K562 (cell line): ENCODE measurements around the gene IL7R. TPM values are rescaled to one million over a fixed set of nuclear protein-coding genes. Genes with fewer than 3 reads are reported as not detected.

Experiments
- ATAC-seq: fragments of 200-7000 bp; cut with Tn5 transposase; 3 replicates; pipeline ENCODE4 v1.9.1; 2020; ENCODE audit warnings: moderate library complexity
- BruUV-seq: library from RNA; stranded (reverse); fragments of 400-500 nt; replicated peaks from 2 replicates; lab custom pipeline; 2021; lab: Mats Ljungman, UMichigan
- CTCF ChIA-PET: fragments of 300-600 bp; formaldehyde crosslinking; extraction: SDS; loops from one replicate; lab custom pipeline; 2021; ENCODE audit warnings: low intra/inter-chr PET ratio; lab: Yijun Ruan, JAX
- POLR2A ChIA-PET: fragments of 300-600, 350-650 bp; sonication (Branson Sonifier 250); formaldehyde crosslinking; extraction: SDS; loops from one replicate; lab custom pipeline; 2021; ENCODE audit warnings: antibody characterized with exemption, inconsistent platforms; lab: Yijun Ruan, JAX
- DNase-seq, 4 experiments: peaks; one replicate each; pipeline versions ENCODE4 v3.0.0 to v3.0.0-alpha.2; 2011 to 2018; ENCODE audit warnings: low spot score in 3 of 4, mixed read lengths in 3 of 4; ENCODE audit errors: extremely low read depth in 1 of 4
- FAIRE-seq: peaks from 2 replicates; lab custom pipeline; 2011; peaks lifted over from hg19 to GRCh38; lab: Jason Lieb, UNC
- H2AFZ ChIP-seq: 2 replicates; pipeline ENCODE4 v1.6.0; 2011; ENCODE audit warnings: low read depth, low read length, control low read depth, inconsistent platforms
- H3K27ac ChIP-seq: fragments of 200-600 bp; 3 replicates; pipeline ENCODE4 v1.8.0; 2011; ENCODE audit warnings: low read depth, mild to moderate bottlenecking, control low read depth, inconsistent platforms, low read length, moderate library complexity, mixed read lengths; ENCODE audit errors: extremely low read depth
- H3K27me3 ChIP-seq, 2 experiments: fragments of 300-600 bp in 1 of 2; 2 replicates in 1 of 2; 3 replicates in 1 of 2; pipeline versions ENCODE4 v1.6.0 to v1.8.0; 2011; ENCODE audit warnings: inconsistent platforms in 2 of 2, low read length in 2 of 2, mild to moderate bottlenecking in 1 of 2, mixed read lengths in 1 of 2, moderate library complexity in 1 of 2; ENCODE audit not compliant: control insufficient read depth in 2 of 2, insufficient read depth in 2 of 2
- H3K36me3 ChIP-seq: fragments of 300-600 bp; 3 replicates; pipeline ENCODE4 v1.8.0; 2011; ENCODE audit warnings: mild to moderate bottlenecking, low read length, inconsistent platforms; ENCODE audit not compliant: control insufficient read depth, insufficient read depth
- H3K4me1 ChIP-seq, 2 experiments: fragments of 200-600 bp in 1 of 2; replicated peaks in 1 of 2; 2 replicates in 1 of 2; 3 replicates in 1 of 2; pipeline versions ENCODE4 v1.5.1 to v1.8.0; 2011; ENCODE audit warnings: inconsistent platforms in 2 of 2, low read length in 2 of 2, mild to moderate bottlenecking in 1 of 2, mixed read lengths in 1 of 2, moderate library complexity in 1 of 2; ENCODE audit not compliant: control insufficient read depth in 2 of 2, insufficient read depth in 2 of 2
- H3K4me2 ChIP-seq: 2 replicates; pipeline ENCODE4 v1.6.1; 2011; ENCODE audit warnings: low read length, control low read depth, inconsistent platforms, mixed read lengths; ENCODE audit not compliant: insufficient read depth
- H3K4me3 ChIP-seq: fragments of 200-600 bp; sonication (generic), shearing (Covaris generic); 2 replicates; pipeline ENCODE4 v1.5.1; 2016; ENCODE audit warnings: control low read depth, inconsistent platforms
- H3K79me2 ChIP-seq: fragments of 200-600 bp; 3 replicates; pipeline ENCODE4 v1.8.0; 2011; ENCODE audit warnings: low read length, inconsistent platforms; ENCODE audit not compliant: control insufficient read depth, insufficient read depth
- H3K9ac ChIP-seq, 2 experiments: 2 replicates each; pipeline versions ENCODE4 v1.6.0 to v1.6.1; 2011; ENCODE audit warnings: low read depth in 2 of 2, low read length in 2 of 2, control low read depth in 1 of 2, inconsistent platforms in 1 of 2, mild to moderate bottlenecking in 1 of 2, mixed read lengths in 1 of 2; ENCODE audit not compliant: insufficient read depth in 1 of 2
- H3K9me1 ChIP-seq: one replicate; pipeline ENCODE4 v1.6.0; 2011; ENCODE audit warnings: inconsistent platforms, mild to moderate bottlenecking, low read length, moderate library complexity; ENCODE audit not compliant: control insufficient read depth, insufficient read depth
- H3K9me3 ChIP-seq: replicated peaks from 2 replicates; pipeline ENCODE4 v1.5.1; 2011; ENCODE audit warnings: low read depth, low read length, inconsistent platforms; ENCODE audit not compliant: control insufficient read depth, insufficient read depth
- H4K20me1 ChIP-seq: replicated peaks from 2 replicates; pipeline ENCODE4 v1.6.1; 2011; ENCODE audit warnings: low read length, inconsistent platforms, mixed read lengths; ENCODE audit not compliant: control insufficient read depth, insufficient read depth
- BRD4 ChIP-seq: fragments of 200-600 bp; sonication (generic); IDR thresholded peaks from 2 replicates; pipeline ENCODE4 v1.6.1; 2017; ENCODE audit warnings: inconsistent platforms
- JUNB ChIP-seq: fragments of 450-650 bp; formaldehyde crosslinking; conservative IDR thresholded peaks from 2 replicates; pipeline ENCODE4 v1.4.0; 2020; ENCODE audit warnings: mild to moderate bottlenecking
- SREBF1 ChIP-seq: fragments of 150-350 bp; IDR thresholded peaks from 2 replicates; pipeline ENCODE4 v1.6.1; 2014; ENCODE audit warnings: antibody characterized with exemption, low read depth, low read length, borderline replicate concordance
- YBX1 ChIP-seq: fragments of 450-650 bp; IDR thresholded peaks from 2 replicates; pipeline ENCODE4 v1.7.1; 2016; ENCODE audit warnings: mild to moderate bottlenecking
- WGBS: fragments of 100-300 bp; shearing (Covaris generic); methylation state at CpG from one replicate; pipeline ENCODE4 v1.1.6; 2016; ENCODE audit warnings: low coverage, mixed read lengths; ENCODE audit not compliant: insufficient coverage; ENCODE audit errors: missing lambda C conversion rate; 5-methylcytosine and 5-hydroxymethylcytosine counted together
- in situ Hi-C: fragments of 300-500 bp; cut with MboI; formaldehyde crosslinking; loops from 4 replicates; pipeline ENCODE4 v1.15.0; 2018; ENCODE audit warnings: inconsistent platforms, mixed read lengths
- intact Hi-C: fragments of 100-400 bp; cut with micrococcal nuclease; formaldehyde crosslinking; loops from 2 replicates; pipeline ENCODE4 v1.14.2; 2022
- polyA plus RNA-seq, 8 experiments: library from polyadenylated mRNA; depleted of rRNA in 4 of 8; stranded (reverse) in 5 of 8; unstranded in 3 of 8; fragments of >200 nt; fragmentation: Nextera tagmentation in 2 of 8; fragmentation: Illumina TruSeq in 1 of 8; extraction: Ambion mirVana in 2 of 8; extraction: Trizol in 1 of 8; gene quantifications; 2 replicates each; pipeline versions ENCODE4 v1.2.1 to v1.2.3, GENCODE V29; 2011 to 2014; ENCODE audit warnings: inconsistent platforms in 1 of 8, missing spikeins in 1 of 8
- total RNA-seq, 7 experiments: library from RNA; depleted of rRNA in 6 of 7; stranded (reverse); fragments of >200 nt in 6 of 7; fragmentation: Illumina TruSeq in 2 of 7; extraction: Trizol in 2 of 7; gene quantifications; 2 replicates each; pipeline versions ENCODE4 v1.2.1 to v1.2.3, GENCODE V29; 2011 to 2021; ENCODE audit warnings: low replicate concordance in 1 of 7
- TF ChIP-seq, protein P1 (sequence below): fragments of 250-450 bp; sonication (Bioruptor Pico); IDR thresholded peaks from 2 replicates; pipeline ENCODE4 v1.8.0; 2022; ENCODE audit warnings: inconsistent platforms
- TF ChIP-seq, protein P2 (sequence below): sonication (generic); formaldehyde crosslinking; IDR thresholded peaks from 2 replicates; pipeline ENCODE4 v1.8.1; 2023; ENCODE audit warnings: mild to moderate bottlenecking, missing genetic modification reagents
- TF ChIP-seq, protein P3 (sequence below): fragments of 450-650 bp; formaldehyde crosslinking; IDR thresholded peaks from 2 replicates; pipeline ENCODE4 v1.4.0; 2022; ENCODE audit warnings: missing genetic modification characterization

The IL7R gene
- total and polyA plus RNA-seq, 9 of the 15 experiments (the other 6 are each of a cell fraction or from before 2014, with no cell fraction given) = 0.04 to 0.98 (median 0.09) TPM; not detected in 3

DNA sequence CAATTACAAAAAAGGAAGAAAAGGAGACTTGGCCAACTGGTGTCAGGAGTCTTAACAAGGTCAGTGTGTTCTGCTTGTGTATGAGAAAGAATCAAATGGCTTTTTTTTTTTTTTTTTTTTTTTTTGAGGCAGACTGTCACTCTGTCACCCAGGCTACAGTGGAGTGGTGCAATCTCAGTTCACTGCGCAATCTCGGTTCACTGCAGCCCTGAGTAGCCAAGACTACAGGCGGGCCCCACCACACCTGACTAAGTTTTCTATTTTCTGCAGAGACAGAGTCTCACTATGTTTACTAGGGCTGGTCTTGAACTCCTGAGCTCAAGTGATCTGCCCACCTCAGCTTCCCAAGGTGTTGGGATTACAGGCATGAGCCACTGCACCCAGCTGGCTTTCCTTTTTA is 3.1 kb upstream of the IL7R start:
- WGBS = 3% methylated on average over 3 of the region's 3 CpGs
- no peaks in the 10 kb centered on the region for H3K36me3 ChIP-seq
- H3K9me1 ChIP-seq = no peaks in the 10 kb centered on the region
- no peaks in the 10 kb centered on the region for H3K9me3 ChIP-seq
- no peak overlapping the region for H3K27ac ChIP-seq
- no peaks in the 10 kb centered on the region for H4K20me1 ChIP-seq
- H3K4me2 ChIP-seq = no peak overlapping the region
- intact Hi-C loops (no loop called here), in situ Hi-C loops (no loop called here)
- BruUV-seq = no TSS peak
- no peak overlapping the region for H2AFZ ChIP-seq
- TF ChIP-seq JUNB = no peak
- TF ChIP-seq, protein P1, sequence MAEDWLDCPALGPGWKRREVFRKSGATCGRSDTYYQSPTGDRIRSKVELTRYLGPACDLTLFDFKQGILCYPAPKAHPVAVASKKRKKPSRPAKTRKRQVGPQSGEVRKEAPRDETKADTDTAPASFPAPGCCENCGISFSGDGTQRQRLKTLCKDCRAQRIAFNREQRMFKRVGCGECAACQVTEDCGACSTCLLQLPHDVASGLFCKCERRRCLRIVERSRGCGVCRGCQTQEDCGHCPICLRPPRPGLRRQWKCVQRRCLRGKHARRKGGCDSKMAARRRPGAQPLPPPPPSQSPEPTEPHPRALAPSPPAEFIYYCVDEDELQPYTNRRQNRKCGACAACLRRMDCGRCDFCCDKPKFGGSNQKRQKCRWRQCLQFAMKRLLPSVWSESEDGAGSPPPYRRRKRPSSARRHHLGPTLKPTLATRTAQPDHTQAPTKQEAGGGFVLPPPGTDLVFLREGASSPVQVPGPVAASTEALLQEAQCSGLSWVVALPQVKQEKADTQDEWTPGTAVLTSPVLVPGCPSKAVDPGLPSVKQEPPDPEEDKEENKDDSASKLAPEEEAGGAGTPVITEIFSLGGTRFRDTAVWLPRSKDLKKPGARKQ (CRISPR knock-in tag) = no peak
- no peak for TF ChIP-seq YBX1
- TF ChIP-seq, protein P2, sequence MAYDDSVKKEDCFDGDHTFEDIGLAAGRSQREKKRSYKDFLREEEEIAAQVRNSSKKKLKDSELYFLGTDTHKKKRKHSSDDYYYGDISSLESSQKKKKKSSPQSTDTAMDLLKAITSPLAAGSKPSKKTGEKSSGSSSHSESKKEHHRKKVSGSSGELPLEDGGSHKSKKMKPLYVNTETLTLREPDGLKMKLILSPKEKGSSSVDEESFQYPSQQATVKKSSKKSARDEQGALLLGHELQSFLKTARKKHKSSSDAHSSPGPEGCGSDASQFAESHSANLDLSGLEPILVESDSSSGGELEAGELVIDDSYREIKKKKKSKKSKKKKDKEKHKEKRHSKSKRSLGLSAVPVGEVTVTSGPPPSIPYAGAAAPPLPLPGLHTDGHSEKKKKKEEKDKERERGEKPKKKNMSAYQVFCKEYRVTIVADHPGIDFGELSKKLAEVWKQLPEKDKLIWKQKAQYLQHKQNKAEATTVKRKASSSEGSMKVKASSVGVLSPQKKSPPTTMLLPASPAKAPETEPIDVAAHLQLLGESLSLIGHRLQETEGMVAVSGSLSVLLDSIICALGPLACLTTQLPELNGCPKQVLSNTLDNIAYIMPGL (CRISPR knock-in tag) = no peak
- TF ChIP-seq BRD4 = no peak
- TF ChIP-seq SREBF1 = no peak
- TF ChIP-seq, protein P3, sequence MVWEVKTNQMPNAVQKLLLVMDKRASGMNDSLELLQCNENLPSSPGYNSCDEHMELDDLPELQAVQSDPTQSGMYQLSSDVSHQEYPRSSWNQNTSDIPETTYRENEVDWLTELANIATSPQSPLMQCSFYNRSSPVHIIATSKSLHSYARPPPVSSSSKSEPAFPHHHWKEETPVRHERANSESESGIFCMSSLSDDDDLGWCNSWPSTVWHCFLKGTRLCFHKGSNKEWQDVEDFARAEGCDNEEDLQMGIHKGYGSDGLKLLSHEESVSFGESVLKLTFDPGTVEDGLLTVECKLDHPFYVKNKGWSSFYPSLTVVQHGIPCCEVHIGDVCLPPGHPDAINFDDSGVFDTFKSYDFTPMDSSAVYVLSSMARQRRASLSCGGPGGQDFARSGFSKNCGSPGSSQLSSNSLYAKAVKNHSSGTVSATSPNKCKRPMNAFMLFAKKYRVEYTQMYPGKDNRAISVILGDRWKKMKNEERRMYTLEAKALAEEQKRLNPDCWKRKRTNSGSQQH (CRISPR knock-in tag) = no peak
- no peaks in the 10 kb centered on the region for H3K4me1 ChIP-seq
- H3K9ac ChIP-seq = no peak overlapping the region
- ATAC-seq (no peak), FAIRE-seq (no peak), DNase-seq (no peak)
- no peaks in the 10 kb centered on the region for H3K79me2 ChIP-seq
- no peaks in the 10 kb centered on the region for H3K27me3 ChIP-seq
- ChIA-PET CTCF (no interaction called here), POLR2A (no interaction called here)
- no peak overlapping the region for H3K4me3 ChIP-seq
